HEK293 (cell line): ENCODE results near the gene PLEKHD1.

Source experiments
- CTCF ChIA-PET: fragments of 350-600 bp; formaldehyde crosslinking; extraction: SDS; loops from one replicate; lab custom pipeline; 2021; ENCODE audit warnings: antibody characterized with exemption; lab: Yijun Ruan, JAX
- POLR2A ChIA-PET: fragments of 300-600 bp; formaldehyde crosslinking; extraction: SDS; loops from one replicate; lab custom pipeline; 2020; ENCODE audit warnings: antibody characterized with exemption, inconsistent platforms; lab: Yijun Ruan, JAX
- H3K27ac ChIP-seq: fragments of 200-500 bp; sonication (Bioruptor generic); 2 replicates; pipeline ENCODE4 v1.5.1; 2014; ENCODE audit warnings: low read depth, low read length, control low read depth, inconsistent platforms; ENCODE audit errors: extremely low read depth
- H3K36me3 ChIP-seq, 2 experiments: fragments of 200-500 bp in 1 of 2; sonication (Bioruptor generic) in 1 of 2; 1 replicate in 1 of 2; 2 replicates in 1 of 2; pipeline ENCODE4 v1.5.1; 2014 to 2017; ENCODE audit warnings: inconsistent platforms in 2 of 2, low read length in 2 of 2; ENCODE audit not compliant: control insufficient read depth in 2 of 2, insufficient read depth in 1 of 2
- H3K4me1 ChIP-seq: fragments of 200-500 bp; sonication (Bioruptor generic); 2 replicates; pipeline ENCODE4 v1.5.1; 2014; ENCODE audit warnings: mild to moderate bottlenecking, low read length, inconsistent platforms; ENCODE audit not compliant: control insufficient read depth, insufficient read depth
- H3K4me3 ChIP-seq: 2 replicates; pipeline ENCODE4 v1.5.1; 2011; ENCODE audit warnings: low read depth, mild to moderate bottlenecking, control low read depth, low read length, moderate library complexity
- H3K9me3 ChIP-seq: fragments of 200-500 bp; sonication (Bioruptor generic); 2 replicates; pipeline ENCODE4 v1.5.1; 2014; ENCODE audit warnings: low read depth, low read length, inconsistent platforms; ENCODE audit not compliant: control insufficient read depth, insufficient read depth
- HOXC10 ChIP-seq: sonication (generic); formaldehyde crosslinking; IDR thresholded peaks from 2 replicates; pipeline ENCODE4 v1.8.1; 2023; ENCODE audit warnings: mild to moderate bottlenecking, missing genetic modification reagents
- IKZF3 ChIP-seq: fragments of 450-650 bp; IDR thresholded peaks from 2 replicates; pipeline ENCODE4 v1.5.0; 2018; ENCODE audit warnings: missing biosample characterization, mild to moderate bottlenecking, missing genetic modification characterization, moderate library complexity
- PRDM1 ChIP-seq: fragments of 450-650 bp; formaldehyde crosslinking; IDR thresholded peaks from 2 replicates; pipeline ENCODE4; 2016; ENCODE audit warnings: missing biosample characterization, missing genetic modification characterization
- PRDM2 ChIP-seq: fragments of 450-650 bp; formaldehyde crosslinking; IDR thresholded peaks from 2 replicates; pipeline ENCODE4 v1.5.1; 2016; ENCODE audit warnings: missing biosample characterization, missing genetic modification characterization, borderline replicate concordance
- ZNF292 ChIP-seq: fragments of 450-650 bp; formaldehyde crosslinking; IDR thresholded peaks from 2 replicates; pipeline ENCODE4 v1.5.1; 2016; ENCODE audit warnings: low read depth, missing biosample characterization, missing genetic modification characterization, borderline replicate concordance
- ZNF416 ChIP-seq: fragments of 450-650 bp; formaldehyde crosslinking; IDR thresholded peaks from 2 replicates; pipeline ENCODE4 v1.5.1; 2016; ENCODE audit warnings: missing biosample characterization, missing genetic modification characterization
- ZNF548 ChIP-seq: fragments of 450-650 bp; formaldehyde crosslinking; IDR thresholded peaks from 2 replicates; pipeline ENCODE4 v1.5.1; 2016; ENCODE audit warnings: missing biosample characterization, missing genetic modification characterization
- ZNF654 ChIP-seq: fragments of 450-650 bp; formaldehyde crosslinking; IDR thresholded peaks from 2 replicates; pipeline ENCODE4 v1.5.1; 2016; ENCODE audit warnings: low read depth, missing biosample characterization, missing genetic modification characterization
- ZSCAN16 ChIP-seq: fragments of 450-650 bp; formaldehyde crosslinking; IDR thresholded peaks from 2 replicates; pipeline ENCODE4 v1.5.1; 2016; ENCODE audit warnings: missing biosample characterization, missing genetic modification characterization
- TF ChIP-seq, protein P1 (sequence below): fragments of 450-650 bp; formaldehyde crosslinking; IDR thresholded peaks from 2 replicates; pipeline ENCODE4 v1.5.1; 2016; ENCODE audit warnings: missing biosample characterization, missing genetic modification characterization
- TF ChIP-seq, protein P2 (sequence below): fragments of 450-650 bp; formaldehyde crosslinking; IDR thresholded peaks from 2 replicates; pipeline ENCODE4 v1.5.1; 2016; ENCODE audit warnings: missing biosample characterization, missing genetic modification characterization
- TF ChIP-seq, protein P3 (sequence below): fragments of 450-650 bp; formaldehyde crosslinking; IDR thresholded peaks from 2 replicates; pipeline ENCODE4 v1.5.0; 2017; ENCODE audit warnings: missing biosample characterization, missing genetic modification characterization, borderline replicate concordance

Gene PLEKHD1

GRCh38 chr14:69532561-69533340 is 48.2 kb downstream of the PLEKHD1 start:
- Histone ChIP-seq H3K9me3 (no peaks in the 10 kb centered on the region), H3K36me3 (no peaks in the 10 kb centered on the region), H3K4me3 (no peak overlapping the region), H3K27ac (no peak overlapping the region), H3K4me1 (no peaks in the 10 kb centered on the region)
- POLR2A ChIA-PET = no interaction called here
- CTCF ChIA-PET = interaction anchor here (0.6 to 1.3 kb wide), 3 partner anchors 12 to 182 kb away, joined by 3 read pairs; no protein-coding TSS in a partner anchor
- no peak for TF ChIP-seq PRDM2 (tag by site-specific recombination)
- TF ChIP-seq ZNF416 (tag by site-specific recombination) = no peak
- no peak for TF ChIP-seq ZNF548 (tag by site-specific recombination)
- TF ChIP-seq, protein P1, sequence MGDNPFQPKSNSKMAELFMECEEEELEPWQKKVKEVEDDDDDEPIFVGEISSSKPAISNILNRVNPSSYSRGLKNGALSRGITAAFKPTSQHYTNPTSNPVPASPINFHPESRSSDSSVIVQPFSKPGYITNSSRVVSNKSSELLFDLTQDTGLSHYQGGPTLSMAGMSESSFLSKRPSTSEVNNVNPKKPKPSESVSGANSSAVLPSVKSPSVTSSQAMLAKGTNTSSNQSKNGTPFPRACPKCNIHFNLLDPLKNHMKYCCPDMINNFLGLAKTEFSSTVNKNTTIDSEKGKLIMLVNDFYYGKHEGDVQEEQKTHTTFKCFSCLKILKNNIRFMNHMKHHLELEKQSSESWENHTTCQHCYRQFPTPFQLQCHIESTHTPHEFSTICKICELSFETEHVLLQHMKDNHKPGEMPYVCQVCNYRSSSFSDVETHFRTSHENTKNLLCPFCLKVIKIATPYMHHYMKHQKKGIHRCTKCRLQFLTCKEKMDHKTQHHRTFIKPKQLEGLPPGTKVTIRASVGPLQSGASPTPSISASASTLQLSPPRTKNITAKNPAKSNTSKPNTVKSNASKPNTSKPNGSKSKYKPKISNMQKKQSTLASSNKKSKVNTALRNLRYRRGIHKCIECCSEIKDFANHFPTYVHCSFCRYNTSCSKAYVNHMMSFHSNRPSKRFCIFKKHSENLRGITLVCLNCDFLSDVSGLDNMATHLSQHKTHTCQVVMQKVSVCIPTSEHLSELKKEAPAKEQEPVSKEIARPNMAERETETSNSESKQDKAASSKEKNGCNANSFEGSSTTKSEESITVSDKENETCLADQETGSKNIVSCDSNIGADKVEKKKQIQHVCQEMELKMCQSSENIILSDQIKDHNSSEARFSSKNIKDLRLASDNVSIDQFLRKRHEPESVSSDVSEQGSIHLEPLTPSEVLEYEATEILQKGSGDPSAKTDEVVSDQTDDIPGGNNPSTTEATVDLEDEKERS (tag by site-specific recombination) = no peak
- TF ChIP-seq HOXC10 (CRISPR knock-in tag) = no peak
- TF ChIP-seq, all 188 proteins: peak for 0

DNA sequence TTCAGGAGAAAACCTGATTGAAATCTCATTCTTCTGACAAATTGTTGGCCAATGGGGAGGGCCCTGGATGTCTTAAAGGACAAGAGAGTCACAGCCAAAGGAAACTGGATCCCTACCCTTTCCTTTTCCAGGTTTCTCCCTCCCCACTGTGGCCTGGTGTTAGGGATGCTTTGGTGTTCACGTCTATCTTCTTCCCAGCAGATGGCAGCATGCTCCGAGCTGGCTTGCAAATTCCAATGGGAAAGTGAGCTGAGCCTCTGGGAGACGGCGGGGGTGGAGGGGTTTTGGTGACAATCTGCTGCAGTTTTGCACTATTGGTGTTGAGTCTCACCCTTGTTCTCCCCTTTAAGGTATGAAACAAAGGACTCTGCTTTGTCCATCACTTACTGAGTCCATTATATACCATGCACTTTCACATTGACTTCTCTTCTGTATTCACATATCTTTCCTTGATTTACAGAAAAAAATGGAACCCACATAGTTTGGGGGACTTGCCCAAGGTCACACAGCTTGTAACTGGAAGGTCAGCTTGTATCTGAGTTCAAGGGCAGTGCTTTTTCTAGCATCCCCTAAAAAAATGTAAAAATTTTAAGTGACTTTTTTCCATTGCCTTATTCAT is 50.8 kb downstream of the PLEKHD1 start:
- CTCF ChIA-PET = interaction anchor here (0.5 to 2.5 kb wide), 18 partner anchors 11 to 1619 kb away, joined by 3 to 34 read pairs (median 4); no protein-coding TSS in a partner anchor
- no peaks in the 10 kb centered on the region for H3K4me1 ChIP-seq
- no peak overlapping the region for H3K4me3 ChIP-seq
- H3K36me3 ChIP-seq = no peaks in the 10 kb centered on the region
- POLR2A ChIA-PET = interaction anchor here (1.0 kb wide), 1 partner anchor 39 kb away, joined by 3 read pairs; no protein-coding TSS in a partner anchor
- H3K27ac ChIP-seq = no peak overlapping the region
- TF ChIP-seq, protein P2, sequence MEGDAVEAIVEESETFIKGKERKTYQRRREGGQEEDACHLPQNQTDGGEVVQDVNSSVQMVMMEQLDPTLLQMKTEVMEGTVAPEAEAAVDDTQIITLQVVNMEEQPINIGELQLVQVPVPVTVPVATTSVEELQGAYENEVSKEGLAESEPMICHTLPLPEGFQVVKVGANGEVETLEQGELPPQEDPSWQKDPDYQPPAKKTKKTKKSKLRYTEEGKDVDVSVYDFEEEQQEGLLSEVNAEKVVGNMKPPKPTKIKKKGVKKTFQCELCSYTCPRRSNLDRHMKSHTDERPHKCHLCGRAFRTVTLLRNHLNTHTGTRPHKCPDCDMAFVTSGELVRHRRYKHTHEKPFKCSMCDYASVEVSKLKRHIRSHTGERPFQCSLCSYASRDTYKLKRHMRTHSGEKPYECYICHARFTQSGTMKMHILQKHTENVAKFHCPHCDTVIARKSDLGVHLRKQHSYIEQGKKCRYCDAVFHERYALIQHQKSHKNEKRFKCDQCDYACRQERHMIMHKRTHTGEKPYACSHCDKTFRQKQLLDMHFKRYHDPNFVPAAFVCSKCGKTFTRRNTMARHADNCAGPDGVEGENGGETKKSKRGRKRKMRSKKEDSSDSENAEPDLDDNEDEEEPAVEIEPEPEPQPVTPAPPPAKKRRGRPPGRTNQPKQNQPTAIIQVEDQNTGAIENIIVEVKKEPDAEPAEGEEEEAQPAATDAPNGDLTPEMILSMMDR (tag by site-specific recombination) = peak; percentile 20; the same call in 1 of the 2 replicates
- TF ChIP-seq ZNF292 (tag by site-specific recombination) (no peak), ZNF654 (peak; percentile 81), PRDM1 (tag by site-specific recombination) (peak; percentile 77), ZSCAN16 (tag by site-specific recombination) (peak; percentile 99), IKZF3 (tag by site-specific recombination) (peak; percentile 60)
- TF ChIP-seq, protein P3, sequence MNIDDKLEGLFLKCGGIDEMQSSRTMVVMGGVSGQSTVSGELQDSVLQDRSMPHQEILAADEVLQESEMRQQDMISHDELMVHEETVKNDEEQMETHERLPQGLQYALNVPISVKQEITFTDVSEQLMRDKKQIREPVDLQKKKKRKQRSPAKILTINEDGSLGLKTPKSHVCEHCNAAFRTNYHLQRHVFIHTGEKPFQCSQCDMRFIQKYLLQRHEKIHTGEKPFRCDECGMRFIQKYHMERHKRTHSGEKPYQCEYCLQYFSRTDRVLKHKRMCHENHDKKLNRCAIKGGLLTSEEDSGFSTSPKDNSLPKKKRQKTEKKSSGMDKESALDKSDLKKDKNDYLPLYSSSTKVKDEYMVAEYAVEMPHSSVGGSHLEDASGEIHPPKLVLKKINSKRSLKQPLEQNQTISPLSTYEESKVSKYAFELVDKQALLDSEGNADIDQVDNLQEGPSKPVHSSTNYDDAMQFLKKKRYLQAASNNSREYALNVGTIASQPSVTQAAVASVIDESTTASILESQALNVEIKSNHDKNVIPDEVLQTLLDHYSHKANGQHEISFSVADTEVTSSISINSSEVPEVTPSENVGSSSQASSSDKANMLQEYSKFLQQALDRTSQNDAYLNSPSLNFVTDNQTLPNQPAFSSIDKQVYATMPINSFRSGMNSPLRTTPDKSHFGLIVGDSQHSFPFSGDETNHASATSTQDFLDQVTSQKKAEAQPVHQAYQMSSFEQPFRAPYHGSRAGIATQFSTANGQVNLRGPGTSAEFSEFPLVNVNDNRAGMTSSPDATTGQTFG (tag by site-specific recombination) = no peak
- TF ChIP-seq, all 188 proteins: peak for 5
- no peaks in the 10 kb centered on the region for H3K9me3 ChIP-seq
